Measurements from ENCODE around the gene OTOS.

The OTOS gene

GRCh38 chr2:240141736-240142135, 1.3 kb upstream of the OTOS start:
- H3K27ac ChIP-seq: no peak overlapping the region
- no peak for TF ChIP-seq CTCF (IDR thresholded peaks at IDR 0.05)
- no peak for TF ChIP-seq ZFX (IDR thresholded peaks at IDR 0.05; ENCODE audit: borderline replicate concordance)

GRCh38 chr2:240140920-240141319, 462 bp upstream of the OTOS start:
- TF ChIP-seq CTCF (IDR thresholded peaks at IDR 0.05) (no peak), ZFX (IDR thresholded peaks at IDR 0.05; ENCODE audit: borderline replicate concordance) (no peak)
- H3K27ac ChIP-seq: no peak overlapping the region

- no peak overlapping the region for H3K27ac ChIP-seq
- no peak for TF ChIP-seq CTCF (IDR thresholded peaks at IDR 0.05)
- no peak for TF ChIP-seq ZFX (IDR thresholded peaks at IDR 0.05; ENCODE audit: borderline replicate concordance)
These were observed 628 bp downstream of the OTOS start for GRCh38 chr2:240139666-240140393.

- TF ChIP-seq ZFX (IDR thresholded peaks at IDR 0.05; ENCODE audit: borderline replicate concordance): no peak
- no peak for TF ChIP-seq CTCF (IDR thresholded peaks at IDR 0.05)
- no peak overlapping the region for H3K27ac ChIP-seq
These were observed 1.4 kb downstream of the OTOS start for GRCh38 chr2:240139011-240139441.

- H3K27ac ChIP-seq: no peak overlapping the region
- TF ChIP-seq CTCF (IDR thresholded peaks at IDR 0.05) (no peak), ZFX (IDR thresholded peaks at IDR 0.05; ENCODE audit: borderline replicate concordance) (no peak)
These were observed 2.0 kb downstream of the OTOS start for GRCh38 chr2:240138254-240138984.

GRCh38 chr2:240137596-240138253, 2.7 kb downstream of the OTOS start:
- TF ChIP-seq CTCF (IDR thresholded peaks at IDR 0.05): no peak
- no peak for TF ChIP-seq ZFX (IDR thresholded peaks at IDR 0.05; ENCODE audit: borderline replicate concordance)
- H3K27ac ChIP-seq: no peak overlapping the region

All from 22Rv1 (cell line).